HEK293T (cell line): Measurements from ENCODE around the gene CXCL9.
"Not testable (repeated sequence)": the region's sequence is repeated elsewhere in the genome, so short reads cannot be mapped to it uniquely, and the experiment has no call there.

Source experiments
- CTCF ChIA-PET: fragments of 350-600 bp; formaldehyde crosslinking; extraction: SDS; loops from one replicate; lab custom pipeline; 2021; ENCODE audit warnings: antibody characterized with exemption, inconsistent platforms; lab: Yijun Ruan, JAX
- POLR2A ChIA-PET: fragments of 350-600 bp; formaldehyde crosslinking; extraction: SDS; loops from one replicate; lab custom pipeline; 2020; ENCODE audit warnings: antibody characterized with exemption, inconsistent platforms; lab: Yijun Ruan, JAX
- DNase-seq: peaks from one replicate; pipeline ENCODE4 v3.0.0; 2012; ENCODE audit warnings: mixed read lengths; ENCODE audit errors: extremely low spot score
- ARNT ChIP-seq: fragments of 450-650 bp; IDR thresholded peaks from 2 replicates; pipeline ENCODE4 v1.6.1; 2017; ENCODE audit warnings: mild to moderate bottlenecking
- BHLHE40 ChIP-seq: fragments of 450-650 bp; IDR thresholded peaks from 2 replicates; pipeline ENCODE4 v1.6.1; 2016; ENCODE audit warnings: mild to moderate bottlenecking, moderate library complexity, borderline replicate concordance
- CTBP1 ChIP-seq: fragments of 450-650 bp; IDR thresholded peaks from 2 replicates; pipeline ENCODE4 v1.6.1; 2016; ENCODE audit warnings: borderline replicate concordance
- ELF4 ChIP-seq: fragments of 450-650 bp; IDR thresholded peaks from 2 replicates; pipeline ENCODE4 v1.6.1; 2017; ENCODE audit warnings: antibody characterized with exemption
- FOXA1 ChIP-seq: fragments of 450-650 bp; IDR thresholded peaks from 2 replicates; pipeline ENCODE4 v1.6.1; 2016; ENCODE audit warnings: mild to moderate bottlenecking
- FOXK2 ChIP-seq: fragments of 450-650 bp; IDR thresholded peaks from 2 replicates; pipeline ENCODE4 v1.6.1; 2016; ENCODE audit warnings: mild to moderate bottlenecking
- FOXM1 ChIP-seq: fragments of 450-650 bp; IDR thresholded peaks from 2 replicates; pipeline ENCODE4 v1.6.1; 2017; ENCODE audit warnings: mild to moderate bottlenecking, borderline replicate concordance
- HDGF ChIP-seq: fragments of 450-650 bp; IDR thresholded peaks from 2 replicates; pipeline ENCODE4 v1.6.1; 2017; ENCODE audit warnings: antibody characterized with exemption, borderline replicate concordance
- L3MBTL2 ChIP-seq: fragments of 450-650 bp; conservative IDR thresholded peaks from 2 replicates; pipeline ENCODE4 v1.6.1; 2016; ENCODE audit warnings: mild to moderate bottlenecking
- LEF1 ChIP-seq: fragments of 450-650 bp; IDR thresholded peaks from 2 replicates; pipeline ENCODE4 v1.6.1; 2017; ENCODE audit warnings: mild to moderate bottlenecking, borderline replicate concordance
- NFRKB ChIP-seq: fragments of 450-650 bp; IDR thresholded peaks from 2 replicates; pipeline ENCODE4 v1.6.1; 2016; ENCODE audit warnings: mild to moderate bottlenecking, moderate library complexity
- SP1 ChIP-seq: fragments of 450-650 bp; IDR thresholded peaks from 2 replicates; pipeline ENCODE4 v1.6.1; 2017
- SUZ12 ChIP-seq: fragments of 450-650 bp; IDR thresholded peaks from 2 replicates; pipeline ENCODE4 v1.6.1; 2016; ENCODE audit warnings: mild to moderate bottlenecking
- TARDBP ChIP-seq: fragments of 450-650 bp; IDR thresholded peaks from 2 replicates; pipeline ENCODE4 v1.6.1; 2016
- ZNF384 ChIP-seq: fragments of 450-650 bp; IDR thresholded peaks from 2 replicates; pipeline ENCODE4 v1.6.1; 2016
- TF ChIP-seq, protein P1 (sequence below): fragments of 450-650 bp; IDR thresholded peaks from 2 replicates; pipeline ENCODE4 v1.6.1; 2016

CXCL9 gene

GRCh38 chr4:76007089-76007862 is at the start of gene CXCL9:
CXCL9 (minus strand) TSS chr4:76007509; CDS start chr4:76007449, 60 bp downstream.
- CTCF ChIA-PET, result no interaction called here
- no peak for DNase-seq
- POLR2A ChIA-PET, result no interaction called here
- no peak for TF ChIP-seq ELF4
- no peak for TF ChIP-seq FOXM1
- no peak for TF ChIP-seq SUZ12
- TF ChIP-seq TARDBP, result no peak
- TF ChIP-seq NFRKB, result no peak
- no peak for TF ChIP-seq FOXK2
- TF ChIP-seq SP1, result no peak
- TF ChIP-seq FOXA1, result no peak
- TF ChIP-seq, protein P1, sequence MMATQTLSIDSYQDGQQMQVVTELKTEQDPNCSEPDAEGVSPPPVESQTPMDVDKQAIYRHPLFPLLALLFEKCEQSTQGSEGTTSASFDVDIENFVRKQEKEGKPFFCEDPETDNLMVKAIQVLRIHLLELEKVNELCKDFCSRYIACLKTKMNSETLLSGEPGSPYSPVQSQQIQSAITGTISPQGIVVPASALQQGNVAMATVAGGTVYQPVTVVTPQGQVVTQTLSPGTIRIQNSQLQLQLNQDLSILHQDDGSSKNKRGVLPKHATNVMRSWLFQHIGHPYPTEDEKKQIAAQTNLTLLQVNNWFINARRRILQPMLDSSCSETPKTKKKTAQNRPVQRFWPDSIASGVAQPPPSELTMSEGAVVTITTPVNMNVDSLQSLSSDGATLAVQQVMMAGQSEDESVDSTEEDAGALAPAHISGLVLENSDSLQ, result no peak
- TF ChIP-seq BHLHE40, result no peak

GRCh38 chr4:76055421-76055820 is 48.1 kb upstream of the CXCL9 start:
- CTCF ChIA-PET, result interaction anchor here (1.0 kb wide), 1 partner anchor 32 kb away, joined by 3 read pairs; no protein-coding TSS in a partner anchor
- no peak for DNase-seq
- TF ChIP-seq HDGF, result no peak
- TF ChIP-seq SP1, result no peak
- TF ChIP-seq FOXM1, result no peak
- TF ChIP-seq FOXA1, result no peak
- no peak for TF ChIP-seq BHLHE40
- no peak for TF ChIP-seq NFRKB
- TF ChIP-seq, protein P1, result no peak
- no peak for TF ChIP-seq LEF1
- POLR2A ChIA-PET, result no interaction called here

GRCh38 chr4:76055016-76055415 is 47.7 kb upstream of the CXCL9 start:
- TF ChIP-seq BHLHE40, result no peak
- TF ChIP-seq NFRKB, result no peak
- no peak for TF ChIP-seq TARDBP
- TF ChIP-seq ZNF384, result no peak
- TF ChIP-seq FOXA1, result no peak
- no peak for TF ChIP-seq SUZ12
- no peak for TF ChIP-seq ELF4
- TF ChIP-seq LEF1, result no peak
- TF ChIP-seq FOXK2, result no peak
- TF ChIP-seq ARNT, result no peak
- TF ChIP-seq CTBP1, result no peak
- TF ChIP-seq, protein P1, result no peak
- no peak for TF ChIP-seq SP1
- no peak for TF ChIP-seq FOXM1
- TF ChIP-seq L3MBTL2, result no peak
- no peak for TF ChIP-seq HDGF
- ChIA-PET CTCF (interaction anchor here (1.0 to 1.7 kb wide), 2 partner anchors 32 to 59 kb away, joined by 3 to 6 read pairs; no protein-coding TSS in a partner anchor), POLR2A (no interaction called here)
- DNase-seq, result no peak

- DNase-seq, result no peak
- ChIA-PET CTCF (interaction anchor here (1.7 kb wide), 1 partner anchor 58 kb away, joined by 6 read pairs; no protein-coding TSS in a partner anchor), POLR2A (interaction anchor here (1.2 kb wide), 1 partner anchor 8 kb away, joined by 3 read pairs; no protein-coding TSS in a partner anchor)
- TF ChIP-seq CTBP1 (no peak), L3MBTL2 (no peak), BHLHE40 (no peak), FOXK2 (no peak), FOXM1 (no peak)
Observed at GRCh38 chr4:76053730-76054129, 46.4 kb upstream of the CXCL9 start.

DNA sequence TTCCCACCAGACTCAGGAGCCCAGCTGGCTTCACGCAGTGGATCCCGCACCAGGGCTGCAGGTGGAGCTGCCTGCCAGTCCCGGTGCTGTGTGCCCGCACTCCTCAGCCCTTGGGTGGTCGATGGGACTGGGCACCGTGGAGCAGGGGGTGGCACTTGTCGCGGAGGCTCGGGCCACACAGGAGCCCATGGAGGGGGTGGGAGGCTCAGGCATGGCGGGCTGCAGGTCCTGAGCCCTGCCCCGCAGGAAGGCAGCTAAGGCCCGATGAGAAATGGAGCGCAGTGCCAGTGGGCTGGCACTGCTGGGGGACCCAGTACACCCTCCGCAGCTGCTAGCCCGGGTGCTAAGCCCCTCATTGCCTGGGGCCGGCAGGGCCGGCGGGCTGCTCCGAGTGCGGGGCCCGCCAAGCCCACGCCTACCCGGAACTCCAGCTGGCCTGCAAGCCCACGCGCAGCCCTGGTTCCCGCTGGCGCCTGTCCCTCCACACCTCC is 43.3 kb upstream of the CXCL9 start:
- DNase-seq, POLR2A ChIA-PET, CTCF ChIA-PET: not testable (repeated sequence)

DNA sequence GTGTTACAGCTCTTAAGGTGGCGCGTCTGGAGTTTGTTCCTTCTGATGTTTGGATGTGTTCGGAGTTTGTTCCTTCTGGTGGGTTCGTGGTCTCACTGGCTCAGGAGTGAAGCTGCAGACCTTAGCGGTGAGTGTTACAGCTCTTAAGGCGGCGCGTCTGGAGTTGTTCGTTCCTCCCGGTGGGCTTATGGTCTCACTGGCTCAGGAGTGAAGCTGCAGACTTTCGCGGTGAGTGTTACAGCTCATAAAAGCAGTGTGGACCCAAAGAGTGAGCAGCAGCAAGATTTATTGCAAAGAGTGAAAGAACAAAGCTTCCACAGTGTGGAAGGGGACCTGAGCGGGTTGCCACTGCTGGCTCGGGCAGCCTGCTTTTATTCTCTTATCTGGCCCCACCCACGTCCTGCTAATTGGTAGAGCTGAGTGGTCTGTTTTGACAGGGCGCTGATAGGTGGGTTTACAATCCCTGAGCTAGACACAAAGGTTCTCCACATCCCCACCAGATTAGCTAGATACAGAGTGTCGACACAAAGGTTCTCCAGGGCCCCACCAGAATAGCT is 42.6 kb upstream of the CXCL9 start:
- POLR2A ChIA-PET, CTCF ChIA-PET, DNase-seq: not testable (repeated sequence)

- POLR2A ChIA-PET, CTCF ChIA-PET, DNase-seq: not testable (repeated sequence)
Observed at GRCh38 chr4:76044686-76045085, 37.4 kb upstream of the CXCL9 start.

DNA sequence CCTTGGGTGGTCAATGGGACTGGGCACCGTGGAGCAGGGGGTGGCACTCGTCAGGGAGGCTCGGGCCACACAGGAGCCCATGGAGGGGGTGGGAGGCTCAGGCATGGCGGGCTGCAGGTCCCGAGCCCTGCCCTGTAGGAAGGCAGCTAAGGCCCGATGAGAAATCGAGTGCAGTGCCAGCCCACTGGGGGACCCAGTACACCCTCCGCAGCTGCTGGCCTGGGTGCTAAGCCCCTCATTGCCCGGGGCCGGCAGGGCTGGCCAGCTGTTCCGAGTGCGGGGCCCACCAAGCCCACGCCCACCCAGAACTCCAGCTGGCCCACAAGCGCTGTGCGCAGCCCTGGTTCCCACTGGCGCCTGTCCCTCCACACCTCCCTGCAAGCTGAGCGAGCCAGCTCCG is 36.0 kb upstream of the CXCL9 start:
- CTCF ChIA-PET, POLR2A ChIA-PET, DNase-seq: not testable (repeated sequence)

GRCh38 chr4:76042241-76042998 is 35.1 kb upstream of the CXCL9 start:
- DNase-seq, result not testable (repeated sequence)

More at GRCh38 chr4:76042241-76042998, 35.1 kb upstream of the CXCL9 start:
- POLR2A ChIA-PET, CTCF ChIA-PET: not testable (repeated sequence)
